Naive thymus-derived CD4-positive, alpha-beta T cell (primary cell): Measurements from ENCODE around the gene IFNL3. TPM values are rescaled to one million over a fixed set of nuclear protein-coding genes. Genes with fewer than 3 reads are reported as not detected.
"Not testable (repeated sequence)": the region's sequence is repeated elsewhere in the genome, so short reads cannot be mapped to it uniquely, and the experiment has no call there.

Experiments used
- ATAC-seq: fragments of 150-1000 bp; cut with Tn5 transposase; 2 replicates; pipeline ENCODE4 v1.10.0; 2021; ENCODE audit warnings: mild to moderate bottlenecking, moderate library complexity
- CTCF ChIA-PET: fragments of 350-600 bp; sonication (Branson Sonifier 250); formaldehyde crosslinking; loops from one replicate; lab custom pipeline; 2021; ENCODE audit warnings: antibody characterized with exemption; lab: Charles Lee
- POLR2A ChIA-PET: fragments of 350-600 bp; sonication (Branson Sonifier 250); formaldehyde crosslinking; loops from one replicate; lab custom pipeline; 2021; ENCODE audit warnings: antibody characterized with exemption, inconsistent platforms; lab: Charles Lee
- DNase-seq, 9 donors: peaks; one replicate each; pipeline versions ENCODE4 v3.0.0 to v3.0.0-alpha.2; 2020 to 2022; ENCODE audit warnings: mixed read lengths in 1 of 9
- H3K27ac ChIP-seq: one replicate; pipeline ENCODE4 v1.7.0; 2013; ENCODE audit warnings: mild to moderate bottlenecking, low read depth, low read length, moderate library complexity
- H3K27me3 ChIP-seq, 2 donors: one replicate each; pipeline ENCODE4 v1.7.0; 2013; ENCODE audit warnings: low read length in 2 of 2, mild to moderate bottlenecking in 2 of 2, moderate library complexity in 2 of 2; ENCODE audit not compliant: control insufficient read depth in 2 of 2, insufficient read depth in 2 of 2
- H3K36me3 ChIP-seq, 3 experiments: 1 replicate in 2 of 3; 2 replicates in 1 of 3; pipeline ENCODE4 v1.7.0; 2013; ENCODE audit warnings: low read length in 3 of 3, mild to moderate bottlenecking in 3 of 3, moderate library complexity in 1 of 3; ENCODE audit not compliant: insufficient read depth in 3 of 3, control insufficient read depth in 2 of 3
- H3K4me1 ChIP-seq, 2 donors: one replicate each; pipeline ENCODE4 v1.7.0; 2013; ENCODE audit warnings: low read length in 2 of 2, mild to moderate bottlenecking in 2 of 2, moderate library complexity in 1 of 2; ENCODE audit not compliant: control insufficient read depth in 2 of 2, insufficient read depth in 2 of 2
- H3K4me3 ChIP-seq: 2 replicates; pipeline ENCODE4 v1.7.0; 2013; ENCODE audit warnings: mild to moderate bottlenecking, low read length
- H3K9me3 ChIP-seq, 3 experiments: 1 replicate in 2 of 3; 2 replicates in 1 of 3; pipeline ENCODE4 v1.7.0; 2013; ENCODE audit warnings: low read length in 3 of 3; ENCODE audit not compliant: control insufficient read depth in 2 of 3
- H3K27ac Mint-ChIP-seq, 9 donors: one replicate each; pipeline ENCODE4 v1.8.0; 2020 to 2022; ENCODE audit warnings: mixed read lengths in 9 of 9, mild to moderate bottlenecking in 8 of 9, moderate library complexity in 5 of 9, inconsistent platforms in 2 of 9
- H3K27me3 Mint-ChIP-seq, 5 donors: one replicate each; pipeline ENCODE4 v1.8.0; 2021 to 2022; ENCODE audit warnings: mixed read lengths in 5 of 5, mild to moderate bottlenecking in 1 of 5
- H3K36me3 Mint-ChIP-seq, 5 donors: one replicate each; pipeline ENCODE4 v1.8.0; 2020 to 2022; ENCODE audit warnings: mixed read lengths in 5 of 5, mild to moderate bottlenecking in 3 of 5, inconsistent platforms in 1 of 5
- H3K4me1 Mint-ChIP-seq, 7 donors: one replicate each; pipeline ENCODE4 v1.8.0; 2020 to 2022; ENCODE audit warnings: mixed read lengths in 7 of 7, mild to moderate bottlenecking in 3 of 7, inconsistent platforms in 1 of 7
- H3K4me3 Mint-ChIP-seq, 10 donors: one replicate each; pipeline ENCODE4 v1.8.0; 2020 to 2022; ENCODE audit warnings: mild to moderate bottlenecking in 10 of 10, mixed read lengths in 10 of 10, moderate library complexity in 6 of 10, inconsistent platforms in 2 of 10
- H3K9me3 Mint-ChIP-seq, 11 donors: one replicate each; pipeline ENCODE4 v1.8.0; 2020 to 2022; ENCODE audit warnings: mixed read lengths in 11 of 11, mild to moderate bottlenecking in 4 of 11, inconsistent platforms in 1 of 11, moderate library complexity in 1 of 11
- intact Hi-C, 2 donors: fragments of 100-400 bp; cut with micrococcal nuclease; formaldehyde crosslinking; loops; one replicate each; pipeline ENCODE4 v1.15.1; 2023
- polyA plus RNA-seq, 2 donors: library from polyadenylated mRNA; unstranded; fragments of 300-500 nt; fragmentation: Illumina TruSeq; gene quantifications; one replicate each; pipeline ENCODE4 v1.2.3, GENCODE V29; 2021
- total RNA-seq, 6 experiments: library from RNA in 5 of 6; stranded (reverse) in 5 of 6; gene quantifications; 1 replicate in 5 of 6; 2 replicates in 1 of 6; pipeline ENCODE4 v1.2.3 and lab custom pipeline; 2021 to 2026

The IFNL3 gene
- not detected for total RNA-seq
- not detected for polyA plus RNA-seq
- not detected for total RNA-seq (lab: John Stamatoyannopoulos, UW)

DNA sequence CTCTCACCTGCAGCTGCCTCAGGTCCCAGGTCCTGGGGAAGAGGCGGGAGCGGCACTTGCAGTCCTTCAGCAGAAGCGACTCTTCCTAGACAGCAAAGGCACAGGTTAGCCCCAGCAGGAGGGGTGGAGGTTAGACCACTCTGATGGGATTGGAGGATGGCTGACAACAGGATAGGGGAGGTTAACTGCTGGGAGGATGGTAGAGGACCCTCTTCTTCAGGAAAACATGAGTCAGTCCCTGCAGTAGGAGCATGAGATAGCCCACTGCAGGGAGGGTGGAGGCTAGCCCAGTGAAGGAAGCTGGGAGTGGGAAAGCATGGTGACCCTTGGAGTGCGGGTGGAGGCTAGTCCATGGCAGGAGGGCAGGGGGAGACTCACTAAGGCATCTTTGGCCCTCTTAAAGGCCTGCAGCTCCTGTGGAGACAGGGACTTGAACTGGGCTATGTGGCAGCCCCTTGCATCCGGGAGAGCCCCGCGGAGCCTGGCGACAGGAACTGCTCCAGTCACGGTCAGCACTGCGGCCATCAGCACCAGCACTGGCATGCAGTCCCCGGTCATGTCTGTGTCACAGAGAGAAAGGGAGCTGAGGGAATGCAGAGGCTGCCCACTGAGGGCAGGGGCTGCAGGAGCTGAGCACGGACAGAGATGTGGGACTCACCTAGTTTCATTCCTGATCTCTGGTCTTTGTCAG lies at the start of gene IFNL3:
TSS of gene IFNL3 (minus strand) at position 597 of the 691 bp plus-strand sequence. CDS start at position 558, 39 bp downstream.
- POLR2A ChIA-PET, H3K4me1 ChIP-seq, CTCF ChIA-PET, H3K9me3 ChIP-seq, H3K9me3 Mint-ChIP-seq, ATAC-seq, H3K27ac ChIP-seq, H3K27me3 ChIP-seq, H3K27ac Mint-ChIP-seq, intact Hi-C loops, H3K4me1 Mint-ChIP-seq, H3K4me3 Mint-ChIP-seq, H3K36me3 ChIP-seq, H3K36me3 Mint-ChIP-seq, H3K4me3 ChIP-seq, DNase-seq: not testable (repeated sequence)
- peaks cover 4 to 19% (median 6%) of the 10 kb centered on the region in 5 donors for H3K27me3 Mint-ChIP-seq

DNA sequence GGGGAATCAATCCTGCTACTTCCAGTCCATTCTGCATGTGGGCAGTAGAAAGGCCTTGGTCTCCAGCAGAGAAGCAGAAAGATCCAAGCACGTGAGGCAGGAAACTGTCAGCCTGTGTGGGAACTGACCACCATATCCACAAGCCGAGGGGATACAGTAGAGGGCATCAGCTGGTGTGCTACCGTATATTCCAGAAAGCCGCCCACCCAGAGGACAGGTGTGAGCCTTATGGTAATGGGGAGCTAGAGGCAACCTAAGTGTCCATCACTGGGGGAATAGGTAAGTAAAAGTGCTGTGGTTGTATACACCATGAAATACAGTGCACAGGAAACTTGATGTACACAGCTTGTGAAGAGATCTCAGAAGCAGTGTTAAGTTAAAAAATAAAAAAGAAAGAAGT lies 48.6 kb upstream of the IFNL3 start:
- H3K9me3 Mint-ChIP-seq: peaks cover 0 to 3% (median 0%) of the 10 kb centered on the region in 11 donors
- CTCF ChIA-PET: no interaction called here
- intact Hi-C loops: no loop called here
- no peak for ATAC-seq
- H3K4me3 Mint-ChIP-seq: no peak overlapping the region
- POLR2A ChIA-PET: no interaction called here
- DNase-seq: no peak
- Histone ChIP-seq H3K36me3 (no peaks in the 10 kb centered on the region), H3K27ac (no peak overlapping the region), H3K4me3 (no peak overlapping the region), H3K27me3 (no peaks in the 10 kb centered on the region), H3K9me3 (no peaks in the 10 kb centered on the region), H3K4me1 (peaks cover 0 to 8% of the 10 kb centered on the region in 2 donors)
- H3K27me3 Mint-ChIP-seq: peaks cover 0 to 24% (median 6%) of the 10 kb centered on the region in 5 donors
- no peak overlapping the region for H3K27ac Mint-ChIP-seq
- H3K36me3 Mint-ChIP-seq: no peaks in the 10 kb centered on the region
- peaks cover 0 to 21% (median 3%) of the 10 kb centered on the region in 7 donors for H3K4me1 Mint-ChIP-seq

DNA sequence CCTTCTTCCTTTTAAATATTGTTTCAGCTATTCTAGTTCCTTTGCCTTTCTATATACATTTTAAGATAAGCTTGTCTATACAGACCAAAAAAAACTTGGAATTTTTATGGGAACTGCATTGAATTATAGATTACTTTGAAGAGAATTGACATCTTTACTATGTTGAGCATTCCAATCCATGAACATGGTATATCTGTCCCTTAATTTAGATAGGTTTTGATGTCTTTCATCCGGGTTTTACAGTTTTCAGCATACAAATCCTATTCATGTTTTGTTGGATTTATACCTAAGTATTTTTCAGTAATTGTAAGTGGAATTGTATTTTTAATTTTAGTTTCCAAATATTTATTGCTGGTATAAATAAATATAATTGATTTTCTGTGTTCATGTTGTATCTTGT lies 39.2 kb upstream of the IFNL3 start:
- Mint-ChIP-seq H3K4me3 (no peak overlapping the region), H3K27me3 (peaks cover 0 to 35% (median 5%) of the 10 kb centered on the region in 5 donors)
- POLR2A ChIA-PET: no interaction called here

DNA sequence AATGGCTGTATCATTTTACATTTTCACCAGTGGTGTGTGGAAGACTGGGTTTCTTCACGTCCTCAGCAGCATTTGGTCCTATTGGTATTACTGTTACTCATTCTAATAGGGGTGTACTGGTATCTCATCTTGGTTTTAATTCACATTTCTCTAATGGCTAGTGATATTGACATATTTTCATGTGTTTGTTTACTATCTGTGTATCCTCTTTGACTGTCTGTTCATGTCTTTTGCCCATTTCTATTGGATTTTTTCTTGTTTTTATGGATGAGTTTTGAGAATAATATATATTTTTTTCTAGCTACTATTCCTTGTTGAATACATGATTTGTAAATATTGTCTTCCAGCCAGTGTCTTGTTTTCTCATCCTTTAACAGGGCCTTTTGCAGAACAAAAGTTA lies 37.2 kb upstream of the IFNL3 start:
- Mint-ChIP-seq H3K9me3 (peaks cover 0 to 34% (median 8%) of the 10 kb centered on the region in 11 donors), H3K36me3 (peaks cover 0 to 4% (median 0%) of the 10 kb centered on the region in 5 donors), H3K27me3 (peaks cover 0 to 25% (median 0%) of the 10 kb centered on the region in 5 donors), H3K4me1 (peaks cover 0 to 2% (median 0%) of the 10 kb centered on the region in 7 donors), H3K27ac (no peak overlapping the region), H3K4me3 (no peak overlapping the region)
- Histone ChIP-seq H3K27me3 (no peaks in the 10 kb centered on the region), H3K4me3 (no peak overlapping the region), H3K4me1 (no peaks in the 10 kb centered on the region), H3K9me3 (no peaks in the 10 kb centered on the region), H3K36me3 (no peaks in the 10 kb centered on the region), H3K27ac (no peak overlapping the region)
- ChIA-PET POLR2A (no interaction called here), CTCF (no interaction called here)
- ATAC-seq (no peak), DNase-seq (no peak)
- intact Hi-C loops: no loop called here

More for the DNA sequence above, 39.2 kb upstream of the IFNL3 start:
- Histone ChIP-seq H3K4me3 (no peak overlapping the region), H3K4me1 (no peaks in the 10 kb centered on the region), H3K27ac (no peak overlapping the region), H3K9me3 (no peaks in the 10 kb centered on the region), H3K27me3 (no peaks in the 10 kb centered on the region), H3K36me3 (no peaks in the 10 kb centered on the region)
- no peak for DNase-seq
- H3K36me3 Mint-ChIP-seq: peaks cover 0 to 4% (median 0%) of the 10 kb centered on the region in 5 donors
- CTCF ChIA-PET: no interaction called here
- H3K9me3 Mint-ChIP-seq: peaks cover 0 to 34% (median 8%) of the 10 kb centered on the region in 11 donors
- ATAC-seq: no peak
- H3K27ac Mint-ChIP-seq: no peak overlapping the region
- H3K4me1 Mint-ChIP-seq: peaks cover 0 to 2% (median 0%) of the 10 kb centered on the region in 7 donors
- intact Hi-C loops: no loop called here

DNA sequence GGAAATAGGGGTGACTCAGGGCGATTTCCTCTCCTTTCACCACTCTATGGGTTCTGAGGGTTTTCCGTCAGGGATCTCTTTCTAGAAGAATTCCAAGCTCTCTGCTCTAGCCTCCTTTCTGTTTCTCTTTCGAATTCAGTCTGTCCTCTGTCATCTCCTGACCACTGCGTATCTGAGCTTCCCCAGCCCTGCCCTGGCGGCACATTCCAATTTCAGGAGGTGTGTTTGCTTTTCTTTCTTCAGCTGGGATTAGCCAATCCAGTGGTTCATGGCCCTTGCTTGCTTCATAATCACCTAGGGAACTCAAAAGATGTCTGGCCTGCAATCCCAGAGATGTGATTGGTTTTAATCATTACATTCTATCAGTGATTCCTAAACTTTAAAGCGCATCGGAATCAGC lies 32.8 kb upstream of the IFNL3 start:
- POLR2A ChIA-PET: no interaction called here
- Mint-ChIP-seq H3K36me3 (no peaks in the 10 kb centered on the region), H3K9me3 (peaks cover 0 to 18% (median 5%) of the 10 kb centered on the region in 11 donors), H3K27ac (no peak overlapping the region), H3K4me1 (peaks cover 0 to 2% (median 0%) of the 10 kb centered on the region in 7 donors), H3K4me3 (no peak overlapping the region), H3K27me3 (peaks cover 0 to 14% (median 0%) of the 10 kb centered on the region in 5 donors)
- no peaks in the 10 kb centered on the region for H3K9me3 ChIP-seq
- DNase-seq (no peak), ATAC-seq (no peak)
- H3K4me1 ChIP-seq: no peaks in the 10 kb centered on the region
- intact Hi-C loops: no loop called here
- H3K36me3 ChIP-seq: no peaks in the 10 kb centered on the region
- CTCF ChIA-PET: no interaction called here
- no peak overlapping the region for H3K27ac ChIP-seq
- H3K4me3 ChIP-seq: no peak overlapping the region
- no peaks in the 10 kb centered on the region for H3K27me3 ChIP-seq

DNA sequence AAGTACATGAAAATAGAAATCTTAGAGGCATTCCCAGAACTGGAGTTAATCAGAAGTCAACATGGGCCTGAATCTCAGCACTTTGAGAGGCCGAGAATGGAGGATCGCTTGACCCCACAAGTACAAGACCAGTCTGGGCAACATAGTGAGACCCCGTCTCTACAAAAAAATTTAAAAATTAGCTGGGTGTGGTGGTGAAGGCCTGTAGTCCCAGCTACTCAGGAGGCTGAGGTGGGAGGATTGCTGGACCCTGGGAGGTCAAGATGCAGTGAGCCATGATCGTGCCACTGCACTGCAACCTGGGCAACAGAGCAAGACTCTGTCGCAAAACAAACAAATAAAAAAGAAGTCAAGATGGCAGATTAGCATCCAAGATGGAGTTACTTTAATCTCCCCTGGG lies 31.9 kb upstream of the IFNL3 start:
- DNase-seq (no peak), ATAC-seq (no peak)
- H3K4me3 Mint-ChIP-seq: no peak overlapping the region
- peaks cover 0 to 14% (median 0%) of the 10 kb centered on the region in 5 donors for H3K27me3 Mint-ChIP-seq
- no peaks in the 10 kb centered on the region for H3K36me3 ChIP-seq
- peaks cover 0 to 2% (median 0%) of the 10 kb centered on the region in 7 donors for H3K4me1 Mint-ChIP-seq
- ChIA-PET POLR2A (no interaction called here), CTCF (no interaction called here)
- H3K27ac Mint-ChIP-seq: no peak overlapping the region
- H3K9me3 Mint-ChIP-seq: peaks cover 0 to 9% (median under 1%) of the 10 kb centered on the region in 11 donors
- H3K27me3 ChIP-seq: no peaks in the 10 kb centered on the region
- no peak overlapping the region for H3K27ac ChIP-seq
- no peaks in the 10 kb centered on the region for H3K36me3 Mint-ChIP-seq
- H3K4me3 ChIP-seq: no peak overlapping the region
- intact Hi-C loops: no loop called here
- no peaks in the 10 kb centered on the region for H3K4me1 ChIP-seq
- no peaks in the 10 kb centered on the region for H3K9me3 ChIP-seq

DNA sequence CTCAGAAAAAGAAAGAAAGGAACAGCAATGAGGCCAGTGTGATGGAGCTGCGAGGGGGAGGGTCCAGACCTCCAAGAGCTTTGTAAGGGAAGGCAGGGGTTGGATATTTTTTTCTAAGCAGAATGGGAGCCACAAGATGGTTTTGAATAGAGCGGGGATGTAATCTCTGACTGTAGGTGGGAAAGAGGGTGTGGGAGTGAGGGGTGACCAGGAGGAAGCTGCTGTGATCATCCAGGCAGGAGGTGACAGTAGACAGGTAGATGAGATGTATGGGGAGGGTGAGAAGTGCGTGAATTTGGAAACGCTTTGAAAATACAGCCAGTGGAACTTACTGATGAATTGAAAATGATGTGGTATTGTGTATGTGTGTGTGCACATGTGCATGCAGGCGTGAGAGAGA lies 30.8 kb upstream of the IFNL3 start:
- no peaks in the 10 kb centered on the region for H3K9me3 ChIP-seq
- no peaks in the 10 kb centered on the region for H3K27me3 ChIP-seq
- no peaks in the 10 kb centered on the region for H3K36me3 Mint-ChIP-seq
- peaks cover 0 to 2% (median 0%) of the 10 kb centered on the region in 7 donors for H3K4me1 Mint-ChIP-seq
- no peak for DNase-seq
- peak overlapping the region in 1 of 10 donors; percentile 27 for H3K4me3 Mint-ChIP-seq
- H3K4me3 ChIP-seq: no peak overlapping the region
- ChIA-PET CTCF (no interaction called here), POLR2A (interaction anchor here (1.1 kb wide), 1 partner anchor 38 kb away, joined by 4 read pairs; no protein-coding TSS in a partner anchor)
- intact Hi-C loops: no loop called here
- peaks cover 0 to 2% (median 0%) of the 10 kb centered on the region in 11 donors for H3K9me3 Mint-ChIP-seq
- no peak overlapping the region for H3K27ac ChIP-seq
- no peaks in the 10 kb centered on the region for H3K36me3 ChIP-seq
- no peaks in the 10 kb centered on the region for H3K4me1 ChIP-seq
- H3K27ac Mint-ChIP-seq: no peak overlapping the region
- no peak for ATAC-seq
- peaks cover 0 to 21% (median 2%) of the 10 kb centered on the region in 5 donors for H3K27me3 Mint-ChIP-seq
